WERI-Rb-1 (cell line): ENCODE measurements around the gene KLF9.
A peak's percentile ranks its signal among the peaks of the same experiment; 100 is the strongest.

Experiments
- DNase-seq: peaks from one replicate; pipeline ENCODE4 v3.0.0-alpha.2; 2020
- H3K27ac ChIP-seq: fragments of 250-450 bp; sonication (Bioruptor Pico); 2 replicates; pipeline ENCODE4 v1.5.1; 2020; ENCODE audit warnings: mild to moderate bottlenecking, moderate library complexity
- H3K27me3 ChIP-seq: fragments of 250-450 bp; sonication (Bioruptor Pico); 2 replicates; pipeline ENCODE4 v1.5.1; 2021; ENCODE audit warnings: mild to moderate bottlenecking, low read depth, moderate library complexity; ENCODE audit not compliant: insufficient read depth, severe bottlenecking
- H3K36me3 ChIP-seq: fragments of 250-450 bp; sonication (Bioruptor Pico); 2 replicates; pipeline ENCODE4 v1.5.1; 2020; ENCODE audit warnings: mild to moderate bottlenecking, moderate library complexity
- H3K4me3 ChIP-seq: 2 replicates; pipeline ENCODE4 v1.5.1; 2011; ENCODE audit warnings: low read depth, mild to moderate bottlenecking, control low read depth, low read length
- H3K9me3 ChIP-seq: fragments of 250-450 bp; sonication (Bioruptor Pico); 2 replicates; pipeline ENCODE4 v1.5.1; 2021; ENCODE audit warnings: mild to moderate bottlenecking, moderate library complexity; ENCODE audit not compliant: severe bottlenecking
- CTCF ChIP-seq: IDR thresholded peaks from 2 replicates; pipeline ENCODE4 v1.5.1; 2011; ENCODE audit warnings: low read depth, mild to moderate bottlenecking, control low read depth, inconsistent platforms, low read length

Gene KLF9

GRCh38 chr9:70415041-70415440 lies 584 bp upstream of the KLF9 start:
- no peak overlapping the region for H3K27ac ChIP-seq
- no peaks in the 10 kb centered on the region for H3K9me3 ChIP-seq
- peaks cover 3% of the 10 kb centered on the region for H3K27me3 ChIP-seq
- TF ChIP-seq CTCF: no peak
- no peaks in the 10 kb centered on the region for H3K36me3 ChIP-seq
- DNase-seq: no peak
- no peak overlapping the region for H3K4me3 ChIP-seq

- H3K27me3 ChIP-seq: peaks cover 3% of the 10 kb centered on the region
- H3K4me3 ChIP-seq: peak overlapping the region; percentile 83
- H3K36me3 ChIP-seq: no peaks in the 10 kb centered on the region
- H3K27ac ChIP-seq: no peak overlapping the region
- no peaks in the 10 kb centered on the region for H3K9me3 ChIP-seq
- DNase-seq: peak; percentile 46
- no peak for TF ChIP-seq CTCF
Observed at GRCh38 chr9:70413464-70413798, 1.0 kb downstream of the KLF9 start.

GRCh38 chr9:70412832-70413463 lies 1.5 kb downstream of the KLF9 start:
- no peak for TF ChIP-seq CTCF
- no peaks in the 10 kb centered on the region for H3K9me3 ChIP-seq
- H3K27me3 ChIP-seq: peaks cover 3% of the 10 kb centered on the region
- H3K27ac ChIP-seq: no peak overlapping the region
- no peaks in the 10 kb centered on the region for H3K36me3 ChIP-seq
- peak overlapping the region; percentile 57 for H3K4me3 ChIP-seq
- DNase-seq: peak; percentile 14

- Histone ChIP-seq H3K27me3 (peaks cover 3% of the 10 kb centered on the region), H3K27ac (no peak overlapping the region), H3K9me3 (no peaks in the 10 kb centered on the region), H3K36me3 (no peaks in the 10 kb centered on the region), H3K4me3 (peak overlapping the region; percentile 57)
- no peak for DNase-seq
- TF ChIP-seq CTCF: no peak
Observed at GRCh38 chr9:70411930-70412831, 2.3 kb downstream of the KLF9 start.

- Histone ChIP-seq H3K27me3 (peaks cover 3% of the 10 kb centered on the region), H3K9me3 (no peaks in the 10 kb centered on the region), H3K36me3 (no peaks in the 10 kb centered on the region), H3K27ac (no peak overlapping the region), H3K4me3 (no peak overlapping the region)
- DNase-seq: no peak
- no peak for TF ChIP-seq CTCF
Observed at GRCh38 chr9:70411121-70411929, 3.1 kb downstream of the KLF9 start.
